ENCODE results near the gene DUSP11.

- TF ChIP-seq REST (tag by site-specific recombination; IDR thresholded peaks at IDR 0.05) (no peak), SALL2 (tag by site-specific recombination; IDR thresholded peaks at IDR 0.05; ENCODE audit: borderline replicate concordance) (no peak), ZNF362 (tag by site-specific recombination; IDR thresholded peaks at IDR 0.05) (no peak), ZNF585B (tag by site-specific recombination; IDR thresholded peaks at IDR 0.05) (no peak), ZNF830 (tag by site-specific recombination; IDR thresholded peaks at IDR 0.05; ENCODE audit: low read depth) (no peak), CTCF (tag by site-specific recombination; IDR thresholded peaks at IDR 0.05) (no peak), ATF2 (tag by site-specific recombination; IDR thresholded peaks at IDR 0.05; ENCODE audit: low read depth) (no peak), PBX3 (CRISPR knock-in tag; IDR thresholded peaks at IDR 0.05) (no peak), ZNF132 (tag by site-specific recombination; IDR thresholded peaks at IDR 0.05; ENCODE audit: borderline replicate concordance) (no peak), ZBTB1 (tag by site-specific recombination; IDR thresholded peaks at IDR 0.05) (no peak), ZNF112 (tag by site-specific recombination; IDR thresholded peaks at IDR 0.05) (no peak), MYNN (tag by site-specific recombination; IDR thresholded peaks at IDR 0.05; ENCODE audit: borderline replicate concordance) (no peak)
These were observed 307 bp upstream of the DUSP11 start for GRCh38 chr2:73780237-73780582.

All from HEK293 (cell line).